Measurements from ENCODE around the gene CCL4. TPM values are rescaled to one million over a fixed set of nuclear protein-coding genes. Genes with fewer than 3 reads are reported as not detected.
"Not testable (repeated sequence)": the region's sequence is repeated elsewhere in the genome, so short reads cannot be mapped to it uniquely, and the experiment has no call there.

The CCL4 gene
- total and polyA plus RNA-seq, 2 donors from 2014 or later: 3.9 to 5.1 TPM

DNA sequence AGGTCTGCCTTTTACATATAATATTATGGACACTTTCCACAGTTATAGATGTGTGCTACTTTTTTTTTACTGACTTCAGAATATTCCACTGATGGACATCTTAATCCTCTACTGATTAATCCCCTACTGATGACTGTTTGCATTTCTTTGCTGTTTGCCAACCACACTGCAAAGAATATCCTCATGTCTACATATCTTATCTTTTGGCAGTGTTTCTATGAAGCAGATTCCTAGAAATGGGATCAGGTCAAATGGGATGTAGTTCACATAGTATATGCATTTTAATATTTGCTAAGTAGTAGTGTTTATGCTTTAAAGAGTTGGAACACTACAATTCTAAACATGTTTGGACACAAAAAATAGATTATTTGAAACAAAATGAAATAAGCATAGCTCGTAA is 16.8 kb upstream of the CCL4 start:
- Histone ChIP-seq H3K27me3 (ENCODE audit: control insufficient read depth, insufficient read depth, low read length) (no peaks in the 10 kb centered on the region), H3K4me1 (ENCODE audit: control insufficient read depth in 2 of 3, insufficient read depth in 2 of 3, low read depth in 1 of 3, low read length in 3 of 3) (no peaks in the 10 kb centered on the region), H3K4me3 (ENCODE audit: low read length in 3 of 3) (no peak overlapping the region), H3K36me3 (ENCODE audit: control insufficient read depth in 2 of 3, insufficient read depth in 3 of 3, low read length in 3 of 3) (no peaks in the 10 kb centered on the region), H3K9ac (ENCODE audit: low read length in 3 of 3) (no peak overlapping the region), H3K27ac (ENCODE audit: low read depth in 2 of 2, low read length in 2 of 2) (no peak overlapping the region), H3K9me3 (ENCODE audit: control insufficient read depth in 2 of 3, insufficient read depth in 1 of 3, low read length in 3 of 3) (no peaks in the 10 kb centered on the region)
- TF ChIP-seq, protein P1, sequence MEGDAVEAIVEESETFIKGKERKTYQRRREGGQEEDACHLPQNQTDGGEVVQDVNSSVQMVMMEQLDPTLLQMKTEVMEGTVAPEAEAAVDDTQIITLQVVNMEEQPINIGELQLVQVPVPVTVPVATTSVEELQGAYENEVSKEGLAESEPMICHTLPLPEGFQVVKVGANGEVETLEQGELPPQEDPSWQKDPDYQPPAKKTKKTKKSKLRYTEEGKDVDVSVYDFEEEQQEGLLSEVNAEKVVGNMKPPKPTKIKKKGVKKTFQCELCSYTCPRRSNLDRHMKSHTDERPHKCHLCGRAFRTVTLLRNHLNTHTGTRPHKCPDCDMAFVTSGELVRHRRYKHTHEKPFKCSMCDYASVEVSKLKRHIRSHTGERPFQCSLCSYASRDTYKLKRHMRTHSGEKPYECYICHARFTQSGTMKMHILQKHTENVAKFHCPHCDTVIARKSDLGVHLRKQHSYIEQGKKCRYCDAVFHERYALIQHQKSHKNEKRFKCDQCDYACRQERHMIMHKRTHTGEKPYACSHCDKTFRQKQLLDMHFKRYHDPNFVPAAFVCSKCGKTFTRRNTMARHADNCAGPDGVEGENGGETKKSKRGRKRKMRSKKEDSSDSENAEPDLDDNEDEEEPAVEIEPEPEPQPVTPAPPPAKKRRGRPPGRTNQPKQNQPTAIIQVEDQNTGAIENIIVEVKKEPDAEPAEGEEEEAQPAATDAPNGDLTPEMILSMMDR (IDR thresholded peaks at IDR 0.05; ENCODE audit: borderline replicate concordance, extremely low read depth, insufficient read depth): no peak
- DNase-seq (no peak), FAIRE-seq (no peak)
- intact Hi-C loops (cut with DNase I): no loop called here

DNA sequence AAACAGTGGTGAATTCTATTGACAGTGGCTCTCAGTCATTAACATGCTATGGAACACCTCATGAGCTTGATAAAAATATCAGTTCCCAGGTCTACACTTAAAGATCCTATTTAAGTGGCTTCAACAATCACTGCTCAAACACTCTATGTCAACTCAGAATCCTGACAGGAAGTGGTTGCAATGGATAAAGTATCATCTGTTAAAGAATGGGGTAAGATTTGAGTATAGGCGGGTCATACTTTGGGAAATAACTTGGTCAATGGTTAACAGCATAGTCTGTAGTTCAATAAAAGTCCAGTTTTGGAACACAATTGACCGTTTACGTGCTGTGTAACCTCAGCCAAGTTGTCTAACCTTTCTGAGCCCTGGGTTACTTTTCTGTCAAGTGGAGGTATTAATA is 16.2 kb upstream of the CCL4 start:
- not testable (repeated sequence) for H3K9me3 ChIP-seq (ENCODE audit: control insufficient read depth in 2 of 3, insufficient read depth in 1 of 3, low read length in 3 of 3); H3K4me1 ChIP-seq (ENCODE audit: control insufficient read depth in 2 of 3, insufficient read depth in 2 of 3, low read depth in 1 of 3, low read length in 3 of 3); DNase-seq

DNA sequence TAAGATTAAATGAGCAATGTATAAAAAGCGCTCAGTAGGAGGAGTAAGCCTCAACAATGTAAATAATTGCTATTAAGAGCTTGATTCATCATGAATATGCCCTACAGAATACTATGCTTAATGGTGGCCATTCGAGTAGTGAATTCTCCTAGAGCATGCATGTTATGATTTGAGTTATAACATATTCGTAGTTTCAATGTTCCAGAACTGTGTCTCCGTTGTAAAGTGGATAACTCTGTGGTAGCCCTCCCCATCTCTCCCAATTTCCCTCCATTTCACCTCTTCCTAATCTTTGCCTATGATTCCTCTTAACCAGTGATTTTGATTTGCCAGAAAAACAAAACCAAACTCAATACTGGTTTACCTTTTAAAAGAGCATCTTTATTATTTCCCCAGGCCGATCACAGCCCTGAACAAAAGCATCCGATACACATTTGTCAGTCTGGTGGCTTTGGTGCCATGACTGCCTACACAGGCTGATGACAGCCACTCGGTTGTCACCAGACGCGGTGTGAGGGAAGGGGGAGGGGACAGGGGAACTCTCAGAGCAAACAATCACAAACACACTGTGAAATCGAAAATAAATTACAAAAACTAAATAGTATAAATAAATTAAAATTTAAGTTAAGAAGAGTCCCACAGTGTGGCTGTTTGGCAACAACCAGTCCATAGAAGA is 15.6 kb upstream of the CCL4 start:
- H3K27me3 ChIP-seq (ENCODE audit: control insufficient read depth, insufficient read depth, low read length); H3K27ac ChIP-seq (ENCODE audit: low read depth in 2 of 2, low read length in 2 of 2); H3K4me3 ChIP-seq (ENCODE audit: low read length in 3 of 3); intact Hi-C loops (cut with DNase I); H3K4me1 ChIP-seq (ENCODE audit: control insufficient read depth in 2 of 3, insufficient read depth in 2 of 3, low read depth in 1 of 3, low read length in 3 of 3); DNase-seq; FAIRE-seq; H3K36me3 ChIP-seq (ENCODE audit: control insufficient read depth in 2 of 3, insufficient read depth in 3 of 3, low read length in 3 of 3); H3K9ac ChIP-seq (ENCODE audit: low read length in 3 of 3); H3K9me3 ChIP-seq (ENCODE audit: control insufficient read depth in 2 of 3, insufficient read depth in 1 of 3, low read length in 3 of 3): not testable (repeated sequence)

More for the DNA sequence above, 16.2 kb upstream of the CCL4 start:
- FAIRE-seq; intact Hi-C loops (cut with DNase I); H3K4me3 ChIP-seq (ENCODE audit: low read length in 3 of 3); H3K9ac ChIP-seq (ENCODE audit: low read length in 3 of 3); H3K27me3 ChIP-seq (ENCODE audit: control insufficient read depth, insufficient read depth, low read length); H3K27ac ChIP-seq (ENCODE audit: low read depth in 2 of 2, low read length in 2 of 2); H3K36me3 ChIP-seq (ENCODE audit: control insufficient read depth in 2 of 3, insufficient read depth in 3 of 3, low read length in 3 of 3): not testable (repeated sequence)

DNA sequence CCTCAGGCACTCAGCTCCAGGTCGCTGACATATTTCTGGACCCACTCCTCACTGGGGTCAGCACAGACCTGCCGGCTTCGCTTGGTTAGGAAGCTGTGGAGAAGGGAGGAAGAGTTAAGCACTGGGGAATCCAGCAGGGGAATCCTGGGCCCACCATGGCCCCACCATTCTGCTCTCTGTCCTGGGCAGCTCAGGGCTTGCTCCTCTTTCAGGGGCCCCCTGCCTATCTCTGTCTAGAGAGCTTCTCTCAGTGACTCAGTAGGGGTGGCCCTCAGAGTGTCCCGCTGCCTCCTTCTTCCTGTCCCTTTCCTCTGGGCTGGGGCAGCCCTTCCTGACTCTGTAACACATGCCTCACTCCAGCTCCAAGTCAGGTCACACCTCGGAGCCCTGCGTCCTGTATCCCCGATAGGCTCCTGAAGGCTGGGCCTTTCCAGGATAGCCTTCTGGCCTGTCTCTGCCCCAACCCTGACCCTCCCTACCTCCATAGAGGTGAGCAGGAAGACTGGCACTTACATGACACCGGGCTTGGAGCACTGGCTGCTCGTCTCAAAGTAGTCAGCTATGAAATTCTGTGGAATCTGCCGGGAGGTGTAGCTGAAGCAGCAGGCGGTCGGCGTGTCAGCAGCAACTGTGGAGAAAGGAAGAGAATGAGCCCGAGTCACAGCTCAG is 14.8 kb upstream of the CCL4 start:
- Histone ChIP-seq H3K4me1 (ENCODE audit: control insufficient read depth in 2 of 3, insufficient read depth in 2 of 3, low read depth in 1 of 3, low read length in 3 of 3) (no peaks in the 10 kb centered on the region), H3K9me3 (ENCODE audit: control insufficient read depth in 2 of 3, insufficient read depth in 1 of 3, low read length in 3 of 3) (no peaks in the 10 kb centered on the region), H3K27ac (ENCODE audit: low read depth in 2 of 2, low read length in 2 of 2) (no peak overlapping the region), H3K4me3 (ENCODE audit: low read length in 3 of 3) (no peak overlapping the region), H3K27me3 (ENCODE audit: control insufficient read depth, insufficient read depth, low read length) (no peaks in the 10 kb centered on the region), H3K36me3 (ENCODE audit: control insufficient read depth in 2 of 3, insufficient read depth in 3 of 3, low read length in 3 of 3) (no peaks in the 10 kb centered on the region), H3K9ac (ENCODE audit: low read length in 3 of 3) (no peak overlapping the region)
- DNase-seq (no peak), FAIRE-seq (no peak)
- intact Hi-C loops (cut with DNase I): no loop called here
- TF ChIP-seq, protein P1 (IDR thresholded peaks at IDR 0.05; ENCODE audit: borderline replicate concordance, extremely low read depth, insufficient read depth): no peak
